ENCODE data around the gene B4GALNT1. TPM values are rescaled to one million over a fixed set of nuclear protein-coding genes. Genes with fewer than 3 reads are reported as not detected.

B4GALNT1 gene
- total RNA-seq, 1 experiment from 2014 or later, result 31.3 TPM

GRCh38 chr12:57581802-57582201, 51.2 kb downstream of the B4GALNT1 start:
- no peak for DNase-seq (ENCODE audit: low read depth, low spot score)
- no peak for ATAC-seq
- TF ChIP-seq POLR2A (IDR thresholded peaks at IDR 0.05; ENCODE audit: borderline replicate concordance, extremely low read depth, insufficient read depth, insufficient read length) (no peak), REST (IDR thresholded peaks at IDR 0.05; ENCODE audit: low read depth) (no peak), FOSL1 (IDR thresholded peaks at IDR 0.05; ENCODE audit: low read depth) (no peak), YY1 (IDR thresholded peaks at IDR 0.05; ENCODE audit: extremely low read depth, insufficient replicate concordance, low read depth, low read length) (no peak), POLR2AphosphoS5 (IDR thresholded peaks at IDR 0.05; ENCODE audit: low read depth, low read length) (no peak), CEBPB (IDR thresholded peaks at IDR 0.05; ENCODE audit: low read depth) (no peak)
- TF ChIP-seq, protein P1, sequence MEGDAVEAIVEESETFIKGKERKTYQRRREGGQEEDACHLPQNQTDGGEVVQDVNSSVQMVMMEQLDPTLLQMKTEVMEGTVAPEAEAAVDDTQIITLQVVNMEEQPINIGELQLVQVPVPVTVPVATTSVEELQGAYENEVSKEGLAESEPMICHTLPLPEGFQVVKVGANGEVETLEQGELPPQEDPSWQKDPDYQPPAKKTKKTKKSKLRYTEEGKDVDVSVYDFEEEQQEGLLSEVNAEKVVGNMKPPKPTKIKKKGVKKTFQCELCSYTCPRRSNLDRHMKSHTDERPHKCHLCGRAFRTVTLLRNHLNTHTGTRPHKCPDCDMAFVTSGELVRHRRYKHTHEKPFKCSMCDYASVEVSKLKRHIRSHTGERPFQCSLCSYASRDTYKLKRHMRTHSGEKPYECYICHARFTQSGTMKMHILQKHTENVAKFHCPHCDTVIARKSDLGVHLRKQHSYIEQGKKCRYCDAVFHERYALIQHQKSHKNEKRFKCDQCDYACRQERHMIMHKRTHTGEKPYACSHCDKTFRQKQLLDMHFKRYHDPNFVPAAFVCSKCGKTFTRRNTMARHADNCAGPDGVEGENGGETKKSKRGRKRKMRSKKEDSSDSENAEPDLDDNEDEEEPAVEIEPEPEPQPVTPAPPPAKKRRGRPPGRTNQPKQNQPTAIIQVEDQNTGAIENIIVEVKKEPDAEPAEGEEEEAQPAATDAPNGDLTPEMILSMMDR (IDR thresholded peaks at IDR 0.05 in 2 of 3, conservative IDR thresholded peaks at IDR 0.05 in 1 of 3; ENCODE audit: borderline replicate concordance in 1 of 3, insufficient read depth in 1 of 3, low read depth in 2 of 3, low read length in 2 of 3), result no peak
- ChIA-PET CTCF (interaction anchor here (2.1 to 3.3 kb wide), 2 partner anchors 11 to 144 kb away, joined by 15 to 18 read pairs; partner anchors contain the start of gene PIP4K2C), POLR2A (no interaction called here), RAD21 (ENCODE audit: low non-redundant PET in 1 of 2, low total read pairs in 2 of 2, uncharacterized antibody in 2 of 2, unreplicated experiment in 2 of 2) (no interaction called here)
- no TSS peak for BruUV-seq (replicated peaks)
- no peaks in the 10 kb centered on the region for H3K9me2 ChIP-seq (ENCODE audit: insufficient read depth)
- H2AFZ ChIP-seq (ENCODE audit: low read depth, low read length, poor library complexity, severe bottlenecking), result no peak overlapping the region
- no peaks in the 10 kb centered on the region for H3K27me3 ChIP-seq (ENCODE audit: insufficient read depth, low read length)
- no peak overlapping the region for H3K9ac ChIP-seq (ENCODE audit: low read length)
- no peak overlapping the region for H3K27ac ChIP-seq (ENCODE audit: low read depth, low read length)
- H4K20me1 ChIP-seq (ENCODE audit: insufficient read depth), result no peaks in the 10 kb centered on the region
- H3K4me3 ChIP-seq (replicated peaks in 1 of 2; ENCODE audit: low read depth in 1 of 2, low read length in 2 of 2), result no peak overlapping the region
- no peaks in the 10 kb centered on the region for H3K9me3 ChIP-seq (ENCODE audit: control insufficient read depth in 1 of 2, insufficient read depth in 1 of 2, low read depth in 1 of 2, low read length in 2 of 2)
- H3K4me1 ChIP-seq (ENCODE audit: control insufficient read depth in 1 of 2, insufficient read depth in 2 of 2, low read length in 2 of 2), result no peaks in the 10 kb centered on the region
- H3K4me2 ChIP-seq (ENCODE audit: low read length), result no peak overlapping the region
- intact Hi-C loops (cut with micrococcal nuclease), result loop anchor here (5.0 kb wide), 1 partner anchor 110 kb away; the partner anchor contains the start of gene OS9
- H3K36me3 ChIP-seq (ENCODE audit: control insufficient read depth in 1 of 2, insufficient read depth in 2 of 2, low read length in 2 of 2), result peaks cover 0 to 8% of the 10 kb centered on the region in 2 experiments; a peak in 2 of 4 replicates
- no peaks in the 10 kb centered on the region for H3K79me2 ChIP-seq (ENCODE audit: insufficient read depth, low read length)

All from HCT116 (cell line).